ENCODE measurements around the gene NFX1. TPM values are rescaled to one million over a fixed set of nuclear protein-coding genes. Genes with fewer than 3 reads are reported as not detected.

The NFX1 gene
- total and polyA plus RNA-seq, 9 of the 15 experiments (the other 6 are each of a cell fraction or from before 2014, with no cell fraction given): 8.8 to 38.9 (median 26.8) TPM

DNA sequence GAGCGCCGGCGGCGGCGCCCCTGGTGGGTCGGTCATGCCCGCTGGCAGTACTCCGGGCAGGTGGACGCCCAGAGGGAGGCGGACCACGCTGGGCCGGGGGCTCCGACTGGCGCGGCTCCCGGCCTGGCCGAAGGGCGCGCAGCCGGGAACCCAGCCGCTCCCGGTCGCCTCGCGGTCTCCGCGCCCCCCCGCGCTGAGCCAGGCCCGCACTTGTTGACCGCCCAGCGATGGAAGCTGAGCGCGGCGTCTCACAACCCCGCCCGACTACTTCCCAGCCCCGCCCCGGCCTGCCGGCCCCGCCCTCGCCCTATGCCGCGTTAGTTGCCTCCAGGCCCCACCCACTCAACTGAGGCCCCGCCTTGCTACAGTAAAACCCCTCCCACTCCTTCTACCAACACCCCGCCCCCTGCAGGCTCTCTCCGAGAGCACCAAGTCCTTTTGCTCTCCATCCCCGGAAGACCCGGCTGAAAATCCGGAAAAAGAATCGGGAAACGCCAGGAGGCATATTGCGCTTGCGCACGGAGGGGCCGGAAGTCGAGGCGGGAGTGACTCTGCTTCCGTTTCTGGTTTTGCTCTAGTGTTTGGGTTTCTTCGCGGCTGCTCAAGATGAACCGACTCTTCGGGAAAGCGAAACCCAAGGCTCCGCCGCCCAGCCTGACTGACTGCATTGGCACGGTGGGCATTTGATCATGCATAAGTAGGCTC, 25.7 kb upstream of the NFX1 start, which contains the start of the genes BAG1 and CHMP5 (continued):
- peak in 1 of 3 experiments; percentile 85; a peak in 2 of 6 replicates for TF ChIP-seq ZBTB11 (CRISPR knock-in tag; IDR thresholded peaks at IDR 0.05)
- TF ChIP-seq NUFIP1 (IDR thresholded peaks at IDR 0.05; ENCODE audit: partially characterized antibody): no peak
- TF ChIP-seq, protein P1, sequence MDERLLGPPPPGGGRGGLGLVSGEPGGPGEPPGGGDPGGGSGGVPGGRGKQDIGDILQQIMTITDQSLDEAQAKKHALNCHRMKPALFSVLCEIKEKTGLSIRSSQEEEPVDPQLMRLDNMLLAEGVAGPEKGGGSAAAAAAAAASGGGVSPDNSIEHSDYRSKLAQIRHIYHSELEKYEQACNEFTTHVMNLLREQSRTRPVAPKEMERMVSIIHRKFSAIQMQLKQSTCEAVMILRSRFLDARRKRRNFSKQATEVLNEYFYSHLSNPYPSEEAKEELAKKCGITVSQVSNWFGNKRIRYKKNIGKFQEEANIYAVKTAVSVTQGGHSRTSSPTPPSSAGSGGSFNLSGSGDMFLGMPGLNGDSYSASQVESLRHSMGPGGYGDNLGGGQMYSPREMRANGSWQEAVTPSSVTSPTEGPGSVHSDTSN (CRISPR knock-in tag; IDR thresholded peaks at IDR 0.05; ENCODE audit: low read depth): no peak
- TF ChIP-seq, protein P1 (tag; conservative IDR thresholded peaks at IDR 0.05; ENCODE audit: low read depth): no peak
- no peak for TF ChIP-seq CEBPB (tag; IDR thresholded peaks at IDR 0.05)
- TF ChIP-seq, protein P2, sequence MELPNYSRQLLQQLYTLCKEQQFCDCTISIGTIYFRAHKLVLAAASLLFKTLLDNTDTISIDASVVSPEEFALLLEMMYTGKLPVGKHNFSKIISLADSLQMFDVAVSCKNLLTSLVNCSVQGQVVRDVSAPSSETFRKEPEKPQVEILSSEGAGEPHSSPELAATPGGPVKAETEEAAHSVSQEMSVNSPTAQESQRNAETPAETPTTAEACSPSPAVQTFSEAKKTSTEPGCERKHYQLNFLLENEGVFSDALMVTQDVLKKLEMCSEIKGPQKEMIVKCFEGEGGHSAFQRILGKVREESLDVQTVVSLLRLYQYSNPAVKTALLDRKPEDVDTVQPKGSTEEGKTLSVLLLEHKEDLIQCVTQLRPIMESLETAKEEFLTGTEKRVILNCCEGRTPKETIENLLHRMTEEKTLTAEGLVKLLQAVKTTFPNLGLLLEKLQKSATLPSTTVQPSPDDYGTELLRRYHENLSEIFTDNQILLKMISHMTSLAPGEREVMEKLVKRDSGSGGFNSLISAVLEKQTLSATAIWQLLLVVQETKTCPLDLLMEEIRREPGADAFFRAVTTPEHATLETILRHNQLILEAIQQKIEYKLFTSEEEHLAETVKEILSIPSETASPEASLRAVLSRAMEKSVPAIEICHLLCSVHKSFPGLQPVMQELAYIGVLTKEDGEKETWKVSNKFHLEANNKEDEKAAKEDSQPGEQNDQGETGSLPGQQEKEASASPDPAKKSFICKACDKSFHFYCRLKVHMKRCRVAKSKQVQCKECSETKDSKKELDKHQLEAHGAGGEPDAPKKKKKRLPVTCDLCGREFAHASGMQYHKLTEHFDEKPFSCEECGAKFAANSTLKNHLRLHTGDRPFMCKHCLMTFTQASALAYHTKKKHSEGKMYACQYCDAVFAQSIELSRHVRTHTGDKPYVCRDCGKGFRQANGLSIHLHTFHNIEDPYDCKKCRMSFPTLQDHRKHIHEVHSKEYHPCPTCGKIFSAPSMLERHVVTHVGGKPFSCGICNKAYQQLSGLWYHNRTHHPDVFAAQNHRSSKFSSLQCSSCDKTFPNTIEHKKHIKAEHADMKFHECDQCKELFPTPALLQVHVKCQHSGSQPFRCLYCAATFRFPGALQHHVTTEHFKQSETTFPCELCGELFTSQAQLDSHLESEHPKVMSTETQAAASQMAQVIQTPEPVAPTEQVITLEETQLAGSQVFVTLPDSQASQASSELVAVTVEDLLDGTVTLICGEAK (IDR thresholded peaks at IDR 0.05): peak; percentile 90
- TF ChIP-seq, protein P2 (CRISPR knock-in tag; IDR thresholded peaks at IDR 0.05): no peak
- no peak for TF ChIP-seq MLLT1 (IDR thresholded peaks at IDR 0.05)
- TF ChIP-seq ZNF146 (CRISPR knock-in tag; IDR thresholded peaks at IDR 0.05; ENCODE audit: unreplicated experiment): no peak

Data from K562 (cell line).